Kidney (tissue), 14 donors: ENCODE results near the gene RSPO1. TPM values are rescaled to one million over a fixed set of nuclear protein-coding genes. Genes with fewer than 3 reads are reported as not detected.

Source experiments
- DNase-seq, 5 donors: peaks; one replicate each; pipeline ENCODE4 v3.0.0-alpha.2; 2013 to 2020
- FAIRE-seq: peaks from 2 replicates; lab custom pipeline; 2012; peaks lifted over from hg19 to GRCh38; lab: Jason Lieb, UNC
- H3K27ac ChIP-seq, 2 donors: one replicate each; pipeline ENCODE4 v1.7.0; 2013; ENCODE audit warnings: low read depth in 2 of 2, low read length in 2 of 2, inconsistent platforms in 1 of 2
- H3K27me3 ChIP-seq: one replicate; pipeline ENCODE4 v1.7.1; 2013; ENCODE audit warnings: low read length, inconsistent platforms; ENCODE audit not compliant: control insufficient read depth, insufficient read depth
- H3K36me3 ChIP-seq, 3 donors: one replicate each; pipeline versions ENCODE4 v1.7.0 to v1.7.1; 2013; ENCODE audit warnings: low read length in 3 of 3, control low read depth in 1 of 3, inconsistent platforms in 1 of 3; ENCODE audit not compliant: insufficient read depth in 3 of 3, control insufficient read depth in 2 of 3
- H3K4me1 ChIP-seq, 3 donors: one replicate each; pipeline versions ENCODE4 v1.7.0 to v1.7.1; 2013; ENCODE audit warnings: low read length in 3 of 3, inconsistent platforms in 1 of 3, low read depth in 1 of 3; ENCODE audit not compliant: control insufficient read depth in 2 of 3, insufficient read depth in 2 of 3
- H3K4me3 ChIP-seq, 3 donors: one replicate each; pipeline versions ENCODE4 v1.7.0 to v1.8.1; 2013; ENCODE audit warnings: low read length in 3 of 3, control low read depth in 1 of 3, inconsistent platforms in 1 of 3
- H3K9ac ChIP-seq, 3 donors: one replicate each; pipeline versions ENCODE4 v1.7.0 to v1.7.1; 2013; ENCODE audit warnings: low read length in 3 of 3, control low read depth in 1 of 3, inconsistent platforms in 1 of 3
- H3K9me3 ChIP-seq, 3 donors: one replicate each; pipeline versions ENCODE4 v1.7.0 to v1.7.1; 2013; ENCODE audit warnings: low read length in 3 of 3, control low read depth in 1 of 3, inconsistent platforms in 1 of 3; ENCODE audit not compliant: control insufficient read depth in 2 of 3, insufficient read depth in 1 of 3
- CTCF ChIP-seq: IDR thresholded peaks from 3 replicates; pipeline ENCODE4 v1.5.1; 2012; ENCODE audit warnings: mild to moderate bottlenecking, moderate library complexity, borderline replicate concordance; ENCODE audit not compliant: insufficient read depth; ENCODE audit errors: extremely low read depth
- intact Hi-C: fragments of 100-400 bp; cut with DNase I; formaldehyde crosslinking; loops from one replicate; pipeline ENCODE4 v1.11.1; 2022
- polyA plus RNA-seq: library from polyadenylated mRNA; stranded (reverse); fragments of 350-450 nt; fragmentation: Illumina TruSeq; extraction: RNeasy Lipid Tissue Mini Kit (QIAGEN cat#74804); gene quantifications from one replicate; pipeline ENCODE4 v1.2.3, GENCODE V29; 2014; ENCODE audit warnings: low read depth, low replicate concordance; ENCODE audit not compliant: insufficient read depth
- total RNA-seq: library from RNA; stranded (reverse); fragmentation: NEBNext Ultra II Directional; extraction: Animal tissue kit (Norgen Biotek cat#: 25700); gene quantifications from one replicate; pipeline ENCODE4 v1.2.1, GENCODE V29; 2021
- donor health status: control.
- donor health status: control.
- donor health status: control.
- donor health status: control.
- donor health status: control.
- donor health status: DM: yes; HTN: yes; CAD: no.
- donor health status: Normal renal cell carcinoma (clear cell type).

The RSPO1 gene
- total and polyA plus RNA-seq, 2 donors from 2014 or later: 0.19 to 0.26 TPM

DNA sequence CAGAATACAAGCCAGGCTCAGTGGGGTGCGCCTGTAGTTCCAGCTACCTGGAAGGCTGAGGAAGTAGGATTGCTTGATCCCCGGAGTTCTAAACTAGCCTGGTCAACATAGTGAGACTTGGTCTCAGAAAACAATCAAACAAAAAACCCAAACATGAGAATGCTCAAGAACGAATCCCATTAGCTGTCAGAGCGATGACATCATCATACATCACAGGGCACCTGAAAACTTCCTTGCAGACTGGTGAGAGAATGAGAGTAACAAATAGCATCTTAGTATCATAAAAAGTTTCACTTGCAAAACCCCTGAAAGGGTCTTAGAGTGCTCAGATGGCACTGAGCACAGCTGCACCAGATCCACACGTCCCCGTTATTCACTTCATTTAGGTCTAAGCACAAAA, 36.6 kb upstream of the RSPO1 start:
- no peaks in the 10 kb centered on the region for H3K9me3 ChIP-seq
- TF ChIP-seq CTCF: no peak
- H3K27ac ChIP-seq: no peak overlapping the region
- no peaks in the 10 kb centered on the region for H3K4me1 ChIP-seq
- peaks cover 4% of the 10 kb centered on the region for H3K27me3 ChIP-seq
- intact Hi-C loops: no loop called here
- FAIRE-seq: no peak
- no peak overlapping the region for H3K4me3 ChIP-seq
- DNase-seq: no peak
- no peaks in the 10 kb centered on the region for H3K36me3 ChIP-seq
- no peak overlapping the region for H3K9ac ChIP-seq

- H3K9ac ChIP-seq: no peak overlapping the region
- DNase-seq (no peak), FAIRE-seq (no peak)
Observed at GRCh38 chr1:37670133-37670532, 35.4 kb upstream of the RSPO1 start.

DNA sequence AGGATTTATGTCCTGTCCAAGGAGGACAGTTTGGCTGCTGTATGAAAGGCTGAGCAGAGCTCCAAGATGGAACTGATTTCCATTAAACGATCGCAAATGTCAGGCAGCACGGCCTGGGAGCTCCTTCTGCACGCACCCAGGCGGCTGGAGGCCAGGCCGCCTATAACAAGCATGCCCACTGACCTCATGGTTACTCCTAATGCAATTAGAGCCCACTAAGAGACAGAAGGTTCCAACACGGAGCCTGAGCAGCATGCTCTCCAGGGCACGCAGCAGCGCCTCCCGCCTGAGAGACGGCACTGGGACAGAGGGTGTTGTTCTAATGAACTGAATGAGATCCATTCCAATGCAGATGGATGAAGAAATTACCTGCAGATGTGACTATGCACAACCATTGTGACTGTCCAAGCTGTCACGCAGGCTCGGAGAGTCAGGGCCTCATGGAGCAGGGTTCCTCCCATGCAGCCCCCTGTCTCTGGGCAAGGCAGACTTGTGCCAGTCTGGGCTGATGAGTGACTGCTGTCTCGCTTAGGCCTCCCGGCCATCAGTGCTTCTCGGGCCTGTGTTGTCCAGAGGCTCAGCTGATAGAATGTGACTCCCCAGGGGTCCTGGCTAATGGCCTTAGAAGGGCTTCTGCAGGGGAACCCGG, 32.5 kb upstream of the RSPO1 start:
- FAIRE-seq: no peak

More at GRCh38 chr1:37670133-37670532, 35.4 kb upstream of the RSPO1 start:
- intact Hi-C loops: no loop called here
- H3K36me3 ChIP-seq: no peaks in the 10 kb centered on the region
- no peak for TF ChIP-seq CTCF
- no peaks in the 10 kb centered on the region for H3K9me3 ChIP-seq
- no peaks in the 10 kb centered on the region for H3K4me1 ChIP-seq
- H3K27me3 ChIP-seq: peaks cover 4% of the 10 kb centered on the region
- H3K4me3 ChIP-seq: no peak overlapping the region
- no peak overlapping the region for H3K27ac ChIP-seq

More for the DNA sequence above, 32.5 kb upstream of the RSPO1 start:
- intact Hi-C loops: no loop called here
- peak in 1 of 5 donors; percentile 61 for DNase-seq
- Histone ChIP-seq H3K9me3 (no peaks in the 10 kb centered on the region), H3K27ac (no peak overlapping the region), H3K9ac (no peak overlapping the region), H3K27me3 (peaks cover 4% of the 10 kb centered on the region), H3K36me3 (no peaks in the 10 kb centered on the region), H3K4me3 (no peak overlapping the region), H3K4me1 (no peaks in the 10 kb centered on the region)
- no peak for TF ChIP-seq CTCF
